HG02981 (cell line): ENCODE results near the gene TLR2.

Experiments
- ATAC-seq: cut with Tn5 transposase; IDR thresholded peaks from one replicate; pipeline ENCODE4 v1.9.1; 2021; ENCODE audit warnings: mild to moderate bottlenecking, moderate library complexity; ENCODE audit not compliant: unreplicated experiment

TLR2 gene

GRCh38 chr4:153684182-153684970 is at the start of gene TLR2:
TSS of gene TLR2 (plus strand) at chr4:153684280. CDS start at chr4:153702908, 18,628 bp downstream.
- peak; percentile 94 for ATAC-seq

GRCh38 chr4:153634738-153635353 is 49.2 kb upstream of the TLR2 start:
- no peak for ATAC-seq

- ATAC-seq, result no peak
These were observed 48.2 kb upstream of the TLR2 start for GRCh38 chr4:153635846-153636245.

- ATAC-seq, result no peak
These were observed 46.9 kb upstream of the TLR2 start for GRCh38 chr4:153637201-153637600.

GRCh38 chr4:153638011-153638410 is 46.1 kb upstream of the TLR2 start:
- no peak for ATAC-seq

GRCh38 chr4:153638999-153639398 is 45.1 kb upstream of the TLR2 start:
- no peak for ATAC-seq

GRCh38 chr4:153639833-153640802 is 44.0 kb upstream of the TLR2 start:
- no peak for ATAC-seq

GRCh38 chr4:153641532-153641931 is 42.5 kb upstream of the TLR2 start:
- ATAC-seq, result no peak

- peak; percentile 93 for ATAC-seq
These were observed 40.4 kb upstream of the TLR2 start for GRCh38 chr4:153643406-153644383.

- no peak for ATAC-seq
These were observed 38.9 kb upstream of the TLR2 start for GRCh38 chr4:153645183-153645582.

GRCh38 chr4:153646261-153646660 is 37.8 kb upstream of the TLR2 start:
- ATAC-seq, result no peak

GRCh38 chr4:153646978-153647377 is 37.1 kb upstream of the TLR2 start:
- no peak for ATAC-seq

GRCh38 chr4:153647975-153648374 is 36.1 kb upstream of the TLR2 start:
- no peak for ATAC-seq

- no peak for ATAC-seq
These were observed 34.5 kb upstream of the TLR2 start for GRCh38 chr4:153649572-153649991.

- no peak for ATAC-seq
These were observed 33.0 kb upstream of the TLR2 start for GRCh38 chr4:153651116-153651515.

GRCh38 chr4:153651587-153651986 is 32.5 kb upstream of the TLR2 start:
- no peak for ATAC-seq

GRCh38 chr4:153652051-153652784 is 31.9 kb upstream of the TLR2 start:
- no peak for ATAC-seq

GRCh38 chr4:153655002-153655541 is 29.0 kb upstream of the TLR2 start:
- ATAC-seq, result no peak

- ATAC-seq, result no peak
These were observed 28.2 kb upstream of the TLR2 start for GRCh38 chr4:153655928-153656327.
